Chondrocyte (in vitro differentiated cells): Measurements from ENCODE around the gene CREB3L4. TPM values are rescaled to one million over a fixed set of nuclear protein-coding genes. Genes with fewer than 3 reads are reported as not detected.
A peak's percentile ranks its signal among the peaks of the same experiment; 100 is the strongest.

Experiments
- DNase-seq: peaks from one replicate; pipeline ENCODE4 v3.0.0; 2021; ENCODE audit warnings: mixed read lengths, low spot score
- H3K27ac Mint-ChIP-seq: one replicate; pipeline ENCODE4 v1.8.0; 2021; ENCODE audit warnings: mild to moderate bottlenecking, moderate library complexity, mixed read lengths; ENCODE audit not compliant: unreplicated experiment
- H3K27me3 Mint-ChIP-seq: 2 replicates; pipeline ENCODE4 v1.8.0; 2021; ENCODE audit warnings: low read depth, mixed read lengths
- H3K36me3 Mint-ChIP-seq: 2 replicates; pipeline ENCODE4 v1.8.0; 2021; ENCODE audit warnings: low read depth, mixed read lengths
- H3K4me1 Mint-ChIP-seq: 2 replicates; pipeline ENCODE4 v1.8.0; 2021; ENCODE audit warnings: low read depth, mild to moderate bottlenecking, mixed read lengths
- H3K4me3 Mint-ChIP-seq: one replicate; pipeline ENCODE4 v1.8.0; 2021; ENCODE audit warnings: mild to moderate bottlenecking, moderate library complexity, mixed read lengths; ENCODE audit not compliant: unreplicated experiment
- H3K9me3 Mint-ChIP-seq: 2 replicates; pipeline ENCODE4 v1.8.0; 2021; ENCODE audit warnings: low read depth, mixed read lengths
- total RNA-seq: library from RNA; stranded (reverse); gene quantifications from 3 replicates; pipeline ENCODE4 v1.2.1, GENCODE V29; 2021
- TF ChIP-seq, protein P1 (sequence below): fragments of 200-600 bp; sonication (generic); IDR thresholded peaks from 2 replicates; pipeline ENCODE4 v1.5.0; 2021; ENCODE audit warnings: antibody characterized with exemption, mild to moderate bottlenecking, moderate library complexity

CREB3L4 gene
- total RNA-seq, 1 donor from 2014 or later, result 3.7 TPM

DNA sequence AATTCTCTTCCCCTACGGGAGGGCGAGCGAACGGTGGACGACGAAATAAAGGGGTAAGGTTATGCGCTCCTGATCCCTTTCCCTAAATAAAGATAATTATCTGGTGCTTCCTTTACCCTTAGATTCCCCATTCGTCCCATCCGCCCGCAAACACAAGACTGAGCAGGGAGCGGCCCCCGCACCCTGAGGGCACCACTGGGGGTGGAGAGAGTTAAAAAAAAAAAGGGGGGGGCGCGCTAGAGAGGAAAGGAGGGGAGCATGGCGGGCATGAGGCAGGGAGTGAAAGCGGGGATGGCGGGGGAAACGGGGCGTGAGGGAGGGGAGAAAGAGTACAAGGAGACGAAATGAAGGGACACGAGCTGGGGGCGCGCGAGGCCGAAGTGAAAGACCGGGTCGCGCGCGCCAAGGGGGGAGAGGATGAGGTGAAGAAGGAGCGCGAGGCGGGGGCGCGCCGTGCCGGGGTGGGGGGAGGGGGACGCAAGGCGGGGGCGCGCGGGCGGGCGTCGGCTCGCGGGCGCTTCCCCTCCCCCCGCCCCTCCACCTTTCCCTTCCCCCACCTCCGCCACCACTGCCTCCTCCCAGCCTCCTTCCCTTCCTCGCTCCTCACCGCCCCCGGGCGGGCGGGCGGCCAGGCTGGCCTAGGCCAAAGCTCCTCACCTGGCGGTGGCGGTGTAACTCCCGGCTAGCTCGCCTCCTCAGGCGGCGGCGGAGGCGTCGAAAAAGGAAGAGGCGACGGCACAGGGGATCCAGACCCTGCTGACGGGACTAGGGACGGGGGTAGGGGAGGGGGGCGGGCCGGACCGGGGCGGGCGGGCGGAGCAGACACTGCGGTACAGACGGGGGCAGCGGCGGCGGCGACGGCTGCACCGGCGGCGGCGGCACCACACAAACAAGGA, 45.4 kb upstream of the CREB3L4 start:
- peaks cover 43% of the 10 kb centered on the region for H3K4me1 Mint-ChIP-seq

DNA sequence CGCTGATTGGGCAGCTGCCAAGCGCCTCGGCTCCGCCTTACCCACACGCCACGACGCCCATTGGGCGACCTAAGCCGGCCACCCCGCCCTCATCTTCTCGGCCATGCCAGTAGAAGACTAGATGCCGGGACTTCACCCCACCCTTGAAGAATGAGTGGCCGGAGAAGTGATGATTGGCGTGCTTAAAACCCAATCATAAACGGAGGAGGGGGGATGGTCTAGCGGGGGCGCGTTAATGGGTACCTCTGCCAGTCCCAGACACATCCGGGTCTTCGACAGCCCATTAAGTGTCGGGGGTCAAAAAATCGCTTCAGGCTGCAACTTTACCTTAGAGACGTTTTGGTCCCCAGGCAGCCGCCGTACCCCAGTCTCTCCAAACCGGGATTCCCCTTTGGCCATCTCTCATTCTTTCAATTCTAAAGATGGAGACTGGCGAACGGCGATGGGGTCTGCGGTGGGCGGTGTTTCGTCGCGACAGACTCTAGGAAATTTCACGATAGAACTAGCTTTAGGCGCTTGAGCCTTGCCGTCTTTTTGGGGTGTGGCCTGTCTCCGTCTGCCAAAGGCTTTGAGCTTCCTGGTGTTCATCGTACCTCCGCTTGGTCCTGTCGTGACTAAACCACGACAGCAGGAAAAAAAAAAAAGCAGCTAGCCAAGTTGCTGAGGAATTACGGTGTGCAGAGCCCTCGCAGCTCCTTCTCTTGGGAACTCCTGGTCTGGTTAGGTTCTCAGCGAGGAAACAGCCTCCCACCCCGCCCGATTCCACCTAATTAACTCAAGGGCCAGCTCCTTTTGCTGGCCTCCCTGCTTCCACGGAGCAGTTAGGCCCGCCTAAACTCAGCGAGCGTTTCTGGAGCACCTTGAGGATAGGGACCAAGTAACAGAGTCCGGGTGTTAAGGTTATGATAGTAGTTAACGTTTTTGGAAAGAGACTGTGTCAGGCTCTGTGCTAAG, 44.5 kb upstream of the CREB3L4 start, which contains the start of gene GATAD2B:
GATAD2B (minus strand) TSS at position 1 of the 954 bp plus-strand sequence. CDS start 94,625 bp downstream, outside the sequence.
- Mint-ChIP-seq H3K4me1 (peaks cover 37% of the 10 kb centered on the region), H3K9me3 (no peaks in the 10 kb centered on the region), H3K4me3 (peak within 1 kb of the TSS; percentile 94), H3K27ac (peak within 1 kb of the TSS; percentile 97), H3K27me3 (no peaks in the 10 kb centered on the region), H3K36me3 (no peaks in the 10 kb centered on the region)
- TF ChIP-seq, protein P1, sequence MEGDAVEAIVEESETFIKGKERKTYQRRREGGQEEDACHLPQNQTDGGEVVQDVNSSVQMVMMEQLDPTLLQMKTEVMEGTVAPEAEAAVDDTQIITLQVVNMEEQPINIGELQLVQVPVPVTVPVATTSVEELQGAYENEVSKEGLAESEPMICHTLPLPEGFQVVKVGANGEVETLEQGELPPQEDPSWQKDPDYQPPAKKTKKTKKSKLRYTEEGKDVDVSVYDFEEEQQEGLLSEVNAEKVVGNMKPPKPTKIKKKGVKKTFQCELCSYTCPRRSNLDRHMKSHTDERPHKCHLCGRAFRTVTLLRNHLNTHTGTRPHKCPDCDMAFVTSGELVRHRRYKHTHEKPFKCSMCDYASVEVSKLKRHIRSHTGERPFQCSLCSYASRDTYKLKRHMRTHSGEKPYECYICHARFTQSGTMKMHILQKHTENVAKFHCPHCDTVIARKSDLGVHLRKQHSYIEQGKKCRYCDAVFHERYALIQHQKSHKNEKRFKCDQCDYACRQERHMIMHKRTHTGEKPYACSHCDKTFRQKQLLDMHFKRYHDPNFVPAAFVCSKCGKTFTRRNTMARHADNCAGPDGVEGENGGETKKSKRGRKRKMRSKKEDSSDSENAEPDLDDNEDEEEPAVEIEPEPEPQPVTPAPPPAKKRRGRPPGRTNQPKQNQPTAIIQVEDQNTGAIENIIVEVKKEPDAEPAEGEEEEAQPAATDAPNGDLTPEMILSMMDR, result no peak
- peak; percentile 99 for DNase-seq

More for the DNA sequence above, 45.4 kb upstream of the CREB3L4 start:
- H3K4me3 Mint-ChIP-seq, result peak overlapping the region; percentile 94
- H3K36me3 Mint-ChIP-seq, result no peaks in the 10 kb centered on the region
- H3K9me3 Mint-ChIP-seq, result no peaks in the 10 kb centered on the region
- H3K27me3 Mint-ChIP-seq, result no peaks in the 10 kb centered on the region
- DNase-seq, result no peak
- H3K27ac Mint-ChIP-seq, result peak overlapping the region; percentile 92
- TF ChIP-seq, protein P1, result peak; percentile 48

DNA sequence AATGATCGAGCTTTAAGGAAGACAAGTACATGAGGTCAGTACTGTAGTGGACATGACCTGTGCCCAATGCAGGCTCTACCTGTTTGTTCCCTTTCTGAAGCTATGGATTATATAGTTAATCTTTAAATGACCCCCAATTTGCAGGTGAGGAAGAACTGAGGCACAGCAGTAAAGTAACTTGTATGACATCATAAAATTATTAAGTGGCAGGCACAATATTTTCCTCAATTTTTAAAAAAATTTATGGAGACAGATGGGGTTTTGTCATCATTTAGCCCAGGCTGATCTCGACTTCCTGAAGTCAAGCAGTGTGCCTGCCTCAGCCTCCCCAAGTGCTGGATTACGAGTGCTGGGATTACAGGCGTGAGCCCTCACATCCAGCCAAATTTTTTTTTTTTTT, 41.3 kb upstream of the CREB3L4 start:
- Mint-ChIP-seq H3K9me3 (no peaks in the 10 kb centered on the region), H3K4me3 (no peak overlapping the region), H3K27ac (no peak overlapping the region), H3K27me3 (no peaks in the 10 kb centered on the region), H3K36me3 (no peaks in the 10 kb centered on the region), H3K4me1 (peaks cover 20% of the 10 kb centered on the region)
- no peak for DNase-seq
- TF ChIP-seq, protein P1, result no peak

DNA sequence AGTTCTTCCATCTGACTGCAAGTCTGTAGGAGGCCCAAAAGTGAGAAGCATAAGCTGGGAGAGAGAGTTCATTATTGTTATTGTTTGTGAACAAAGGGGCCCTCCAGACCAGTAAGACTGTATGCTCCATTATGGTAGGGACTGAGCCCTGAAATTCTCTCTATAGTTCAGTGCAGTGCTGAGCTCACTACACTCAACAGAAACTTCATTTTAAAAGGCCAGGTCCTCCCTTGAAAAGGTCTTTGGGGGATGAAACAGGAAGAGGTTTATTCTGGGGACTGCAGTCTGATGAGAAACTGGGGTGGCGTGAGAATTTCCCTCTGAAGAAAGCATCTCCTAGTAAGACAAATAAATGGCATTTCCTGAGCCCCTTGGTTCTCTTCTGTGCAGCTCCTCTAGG, 39.5 kb upstream of the CREB3L4 start:
- H3K4me3 Mint-ChIP-seq, result no peak overlapping the region

More for the DNA sequence above, 39.5 kb upstream of the CREB3L4 start:
- TF ChIP-seq, protein P1, result no peak
- no peak for DNase-seq
- no peaks in the 10 kb centered on the region for H3K9me3 Mint-ChIP-seq
- H3K27me3 Mint-ChIP-seq, result no peaks in the 10 kb centered on the region
- H3K27ac Mint-ChIP-seq, result peak overlapping the region; percentile 9
- H3K4me1 Mint-ChIP-seq, result peaks cover 17% of the 10 kb centered on the region
- peaks cover 1% of the 10 kb centered on the region for H3K36me3 Mint-ChIP-seq
